ENCODE data around the gene SCN5A. TPM values are rescaled to one million over a fixed set of nuclear protein-coding genes. Genes with fewer than 3 reads are reported as not detected.

Gene SCN5A
- polyA plus RNA-seq, 3 donors = 1.00 to 1.7 (median 1.1) TPM

GRCh38 chr3:38560996-38561717 lies 88.3 kb downstream of the SCN5A start:
- no peak for DNase-seq

- no peak for DNase-seq
These were observed 89.2 kb downstream of the SCN5A start for GRCh38 chr3:38560284-38560683.

- DNase-seq = no peak
These were observed 90.6 kb downstream of the SCN5A start for GRCh38 chr3:38558864-38559263.

GRCh38 chr3:38556640-38557358 lies 92.7 kb downstream of the SCN5A start:
- DNase-seq = no peak

GRCh38 chr3:38555926-38556325 lies 93.6 kb downstream of the SCN5A start:
- DNase-seq = no peak

GRCh38 chr3:38555149-38555840 lies 94.2 kb downstream of the SCN5A start:
- no peak for DNase-seq

- DNase-seq = no peak
These were observed 95.2 kb downstream of the SCN5A start for GRCh38 chr3:38554127-38554827.

- DNase-seq = no peak
These were observed 96.4 kb downstream of the SCN5A start for GRCh38 chr3:38553071-38553470.

GRCh38 chr3:38552364-38552763 lies 97.1 kb downstream of the SCN5A start:
- DNase-seq = no peak

- no peak for DNase-seq
These were observed 98.3 kb downstream of the SCN5A start for GRCh38 chr3:38551026-38551832.

GRCh38 chr3:38549957-38550840 lies 99.3 kb downstream of the SCN5A start:
- no peak for DNase-seq

- no peak for DNase-seq
These were observed 100.0 kb downstream of the SCN5A start for GRCh38 chr3:38549486-38549885.

GRCh38 chr3:38549082-38549481 lies 100.4 kb downstream of the SCN5A start:
- no peak for DNase-seq

GRCh38 chr3:38548154-38548931 lies 101.1 kb downstream of the SCN5A start:
- no peak for DNase-seq

GRCh38 chr3:38545983-38546382 lies 103.5 kb downstream of the SCN5A start:
- DNase-seq = no peak

GRCh38 chr3:38545550-38545949 lies 103.9 kb downstream of the SCN5A start:
- no peak for DNase-seq

- no peak for DNase-seq
These were observed 104.6 kb downstream of the SCN5A start for GRCh38 chr3:38544926-38545325.

- DNase-seq = no peak
These were observed 105.9 kb downstream of the SCN5A start for GRCh38 chr3:38543586-38543985.
